GM19035 (cell line): ENCODE data around the gene BARD1.
"Not testable (repeated sequence)": the region's sequence is repeated elsewhere in the genome, so short reads cannot be mapped to it uniquely, and the experiment has no call there.

Experiments used
- ATAC-seq: cut with Tn5 transposase; IDR thresholded peaks from one replicate; pipeline ENCODE4 v1.9.1; 2021; ENCODE audit not compliant: unreplicated experiment

The BARD1 gene

GRCh38 chr2:214808981-214809750 is at the start of gene BARD1:
BARD1 (minus strand) TSS chr2:214809683; CDS start chr2:214809569, 114 bp downstream.
- ATAC-seq, result peak; percentile 31

GRCh38 chr2:214856137-214856536 is 46.7 kb upstream of the BARD1 start:
- no peak for ATAC-seq

GRCh38 chr2:214853906-214854305 is 44.4 kb upstream of the BARD1 start:
- no peak for ATAC-seq

GRCh38 chr2:214843823-214844222 is 34.3 kb upstream of the BARD1 start:
- no peak for ATAC-seq

- ATAC-seq, result no peak
These were observed 30.0 kb upstream of the BARD1 start for GRCh38 chr2:214839464-214839863.

- no peak for ATAC-seq
These were observed 28.0 kb upstream of the BARD1 start for GRCh38 chr2:214837466-214837865.

- ATAC-seq, result no peak
These were observed 27.1 kb upstream of the BARD1 start for GRCh38 chr2:214836568-214836967.

- ATAC-seq, result no peak
These were observed 21.4 kb upstream of the BARD1 start for GRCh38 chr2:214830794-214831346.

GRCh38 chr2:214816008-214816533 is 6.6 kb upstream of the BARD1 start:
- no peak for ATAC-seq

GRCh38 chr2:214810671-214811070 is 1.2 kb upstream of the BARD1 start:
- ATAC-seq, result no peak

- peak; percentile 80 for ATAC-seq
These were observed 475 bp upstream of the BARD1 start for GRCh38 chr2:214809751-214810564.

- ATAC-seq, result no peak
These were observed 1.8 kb downstream of the BARD1 start for GRCh38 chr2:214807653-214808052.

GRCh38 chr2:214801768-214802397 is 7.6 kb downstream of the BARD1 start:
- no peak for ATAC-seq

GRCh38 chr2:214801068-214801467 is 8.4 kb downstream of the BARD1 start:
- ATAC-seq, result no peak

GRCh38 chr2:214800180-214800579 is 9.3 kb downstream of the BARD1 start:
- ATAC-seq, result no peak

- no peak for ATAC-seq
These were observed 12.6 kb downstream of the BARD1 start for GRCh38 chr2:214796911-214797310.

GRCh38 chr2:214783181-214783580 is 26.3 kb downstream of the BARD1 start:
- not testable (repeated sequence) for ATAC-seq

- ATAC-seq, result no peak
These were observed 26.8 kb downstream of the BARD1 start for GRCh38 chr2:214782671-214783070.

- no peak for ATAC-seq
These were observed 28.3 kb downstream of the BARD1 start for GRCh38 chr2:214781226-214781625.

- no peak for ATAC-seq
These were observed 33.5 kb downstream of the BARD1 start for GRCh38 chr2:214775971-214776370.

- no peak for ATAC-seq
These were observed 35.4 kb downstream of the BARD1 start for GRCh38 chr2:214774108-214774507.
